SK-N-SH (cell line): ENCODE data around the gene RAD51B.

Experiments used
- CHD2 ChIP-seq: fragments of 150-350 bp; IDR thresholded peaks from 2 replicates; pipeline ENCODE4 v1.6.1; 2018; ENCODE audit warnings: low read length; ENCODE audit not compliant: partially characterized antibody
- ELF1 ChIP-seq: IDR thresholded peaks from 2 replicates; pipeline ENCODE4 v1.4.0; 2012
- EZH2phosphoT487 ChIP-seq: fragments of 200-600 bp; sonication (generic); IDR thresholded peaks from 2 replicates; pipeline ENCODE4 v1.6.1; 2017; ENCODE audit warnings: low read depth, mixed run types, mild to moderate bottlenecking, antibody characterized with exemption, moderate library complexity, borderline replicate concordance
- FOXM1 ChIP-seq: IDR thresholded peaks from 2 replicates; pipeline ENCODE4 v1.4.0; 2012; ENCODE audit warnings: low read depth, mild to moderate bottlenecking
- JUND ChIP-seq: IDR thresholded peaks from 2 replicates; pipeline ENCODE4 v1.4.0; 2012
- NRF1 ChIP-seq: IDR thresholded peaks from 2 replicates; pipeline ENCODE4 v1.6.1; 2012; ENCODE audit warnings: low read depth, mild to moderate bottlenecking, low read length
- POLR2AphosphoS5 ChIP-seq: IDR thresholded peaks from 2 replicates; pipeline ENCODE4 v1.6.1; 2012; ENCODE audit warnings: low read depth, low read length
- SIN3A ChIP-seq: IDR thresholded peaks from 2 replicates; pipeline ENCODE4 v1.6.1; 2012; ENCODE audit warnings: low read depth, mild to moderate bottlenecking, low read length, moderate library complexity, borderline replicate concordance
- TCF12 ChIP-seq: IDR thresholded peaks from 2 replicates; pipeline ENCODE4 v1.4.0; 2012
- TF ChIP-seq, protein P1 (sequence below): fragments of 200-600 bp; sonication (generic); IDR thresholded peaks from 2 replicates; pipeline ENCODE4 v1.6.1; 2017; ENCODE audit warnings: antibody characterized with exemption, mild to moderate bottlenecking, moderate library complexity
- TF ChIP-seq, protein P2 (sequence below): IDR thresholded peaks from 2 replicates; pipeline ENCODE4 v1.4.0; 2012; ENCODE audit warnings: low read depth
- TF ChIP-seq, protein P3 (sequence below): IDR thresholded peaks from 2 replicates; pipeline ENCODE4 v1.6.1; 2012; ENCODE audit warnings: mild to moderate bottlenecking, low read depth, low read length, moderate library complexity

DNA sequence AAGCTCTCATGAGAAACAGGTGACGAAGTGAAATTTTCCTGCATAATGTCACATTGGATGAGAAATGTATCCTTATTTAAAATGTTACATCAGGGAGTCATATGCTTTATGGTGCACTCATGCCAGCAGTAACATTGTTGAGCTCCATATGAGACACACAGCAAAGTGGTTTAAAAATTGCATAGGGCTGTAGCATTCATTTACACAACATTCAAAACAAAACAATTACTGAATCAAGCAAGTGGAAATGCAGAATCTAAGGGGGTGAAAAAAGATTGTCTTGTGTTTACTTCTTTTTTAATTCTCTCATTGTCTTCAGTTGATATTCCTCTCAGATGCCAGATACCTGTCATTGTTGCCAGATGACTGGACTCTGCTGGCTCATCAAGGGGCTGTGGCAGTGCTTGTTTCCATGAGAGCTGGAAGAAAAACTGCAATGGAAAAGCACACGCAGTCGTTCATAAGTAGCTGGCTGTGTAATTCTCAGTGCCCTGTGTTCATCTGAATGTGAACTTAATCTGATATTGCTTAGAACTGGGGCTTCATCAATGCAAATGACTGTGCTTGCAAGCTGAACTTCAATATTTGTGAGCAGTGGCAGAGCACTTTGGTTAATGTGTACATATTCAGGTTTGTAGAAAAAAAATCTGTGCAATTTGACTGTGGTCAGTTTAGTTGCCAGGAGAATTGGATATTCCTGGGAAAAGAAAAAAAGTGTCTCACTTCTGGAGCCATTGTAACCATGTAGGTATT lies 305.6 kb downstream of the RAD51B start:
- TF ChIP-seq, protein P1, sequence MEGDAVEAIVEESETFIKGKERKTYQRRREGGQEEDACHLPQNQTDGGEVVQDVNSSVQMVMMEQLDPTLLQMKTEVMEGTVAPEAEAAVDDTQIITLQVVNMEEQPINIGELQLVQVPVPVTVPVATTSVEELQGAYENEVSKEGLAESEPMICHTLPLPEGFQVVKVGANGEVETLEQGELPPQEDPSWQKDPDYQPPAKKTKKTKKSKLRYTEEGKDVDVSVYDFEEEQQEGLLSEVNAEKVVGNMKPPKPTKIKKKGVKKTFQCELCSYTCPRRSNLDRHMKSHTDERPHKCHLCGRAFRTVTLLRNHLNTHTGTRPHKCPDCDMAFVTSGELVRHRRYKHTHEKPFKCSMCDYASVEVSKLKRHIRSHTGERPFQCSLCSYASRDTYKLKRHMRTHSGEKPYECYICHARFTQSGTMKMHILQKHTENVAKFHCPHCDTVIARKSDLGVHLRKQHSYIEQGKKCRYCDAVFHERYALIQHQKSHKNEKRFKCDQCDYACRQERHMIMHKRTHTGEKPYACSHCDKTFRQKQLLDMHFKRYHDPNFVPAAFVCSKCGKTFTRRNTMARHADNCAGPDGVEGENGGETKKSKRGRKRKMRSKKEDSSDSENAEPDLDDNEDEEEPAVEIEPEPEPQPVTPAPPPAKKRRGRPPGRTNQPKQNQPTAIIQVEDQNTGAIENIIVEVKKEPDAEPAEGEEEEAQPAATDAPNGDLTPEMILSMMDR, result no peak
- no peak for TF ChIP-seq CHD2
- no peak for TF ChIP-seq POLR2AphosphoS5
- no peak for TF ChIP-seq EZH2phosphoT487
- peak; percentile 74 for TF ChIP-seq TCF12
- TF ChIP-seq NRF1, result no peak
- 0 out of 2 replicates have a peak, but pooled peaks have one; percentile 18 for TF ChIP-seq FOXM1
- TF ChIP-seq SIN3A, result no peak
- TF ChIP-seq, protein P2, sequence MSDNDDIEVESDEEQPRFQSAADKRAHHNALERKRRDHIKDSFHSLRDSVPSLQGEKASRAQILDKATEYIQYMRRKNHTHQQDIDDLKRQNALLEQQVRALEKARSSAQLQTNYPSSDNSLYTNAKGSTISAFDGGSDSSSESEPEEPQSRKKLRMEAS, result peak; percentile 44; the same call in 1 of the 2 replicates
- no peak for TF ChIP-seq ELF1
- TF ChIP-seq, protein P3, sequence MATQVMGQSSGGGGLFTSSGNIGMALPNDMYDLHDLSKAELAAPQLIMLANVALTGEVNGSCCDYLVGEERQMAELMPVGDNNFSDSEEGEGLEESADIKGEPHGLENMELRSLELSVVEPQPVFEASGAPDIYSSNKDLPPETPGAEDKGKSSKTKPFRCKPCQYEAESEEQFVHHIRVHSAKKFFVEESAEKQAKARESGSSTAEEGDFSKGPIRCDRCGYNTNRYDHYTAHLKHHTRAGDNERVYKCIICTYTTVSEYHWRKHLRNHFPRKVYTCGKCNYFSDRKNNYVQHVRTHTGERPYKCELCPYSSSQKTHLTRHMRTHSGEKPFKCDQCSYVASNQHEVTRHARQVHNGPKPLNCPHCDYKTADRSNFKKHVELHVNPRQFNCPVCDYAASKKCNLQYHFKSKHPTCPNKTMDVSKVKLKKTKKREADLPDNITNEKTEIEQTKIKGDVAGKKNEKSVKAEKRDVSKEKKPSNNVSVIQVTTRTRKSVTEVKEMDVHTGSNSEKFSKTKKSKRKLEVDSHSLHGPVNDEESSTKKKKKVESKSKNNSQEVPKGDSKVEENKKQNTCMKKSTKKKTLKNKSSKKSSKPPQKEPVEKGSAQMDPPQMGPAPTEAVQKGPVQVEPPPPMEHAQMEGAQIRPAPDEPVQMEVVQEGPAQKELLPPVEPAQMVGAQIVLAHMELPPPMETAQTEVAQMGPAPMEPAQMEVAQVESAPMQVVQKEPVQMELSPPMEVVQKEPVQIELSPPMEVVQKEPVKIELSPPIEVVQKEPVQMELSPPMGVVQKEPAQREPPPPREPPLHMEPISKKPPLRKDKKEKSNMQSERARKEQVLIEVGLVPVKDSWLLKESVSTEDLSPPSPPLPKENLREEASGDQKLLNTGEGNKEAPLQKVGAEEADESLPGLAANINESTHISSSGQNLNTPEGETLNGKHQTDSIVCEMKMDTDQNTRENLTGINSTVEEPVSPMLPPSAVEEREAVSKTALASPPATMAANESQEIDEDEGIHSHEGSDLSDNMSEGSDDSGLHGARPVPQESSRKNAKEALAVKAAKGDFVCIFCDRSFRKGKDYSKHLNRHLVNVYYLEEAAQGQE, result no peak
- peak; percentile 88 for TF ChIP-seq JUND
